ENCODE data around the gene NEXN.

DNA sequence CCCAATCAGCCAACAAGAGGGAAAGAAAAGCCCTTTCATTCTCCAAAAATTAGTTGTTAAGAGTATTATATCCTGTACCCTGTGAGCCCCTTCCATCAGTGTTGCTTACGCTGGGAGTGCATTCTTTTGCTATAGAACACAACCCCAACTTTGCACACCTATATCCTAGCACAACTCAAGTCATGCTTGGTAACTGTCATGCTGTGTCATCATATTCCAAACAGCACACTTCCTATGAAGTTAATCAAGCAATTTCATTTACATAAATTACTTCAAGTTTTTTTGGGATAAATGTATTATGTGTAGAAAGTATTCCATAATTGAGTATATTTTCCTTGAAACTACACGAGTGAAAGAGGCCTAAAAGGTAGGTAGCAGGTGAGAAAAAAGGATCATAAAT, 70.4 kb downstream of the NEXN start:
- no peak for TF ChIP-seq POLR2A (IDR thresholded peaks at IDR 0.05)
- TF ChIP-seq CTCF (IDR thresholded peaks at IDR 0.05), result no peak
